NOMO-1 (cell line): ENCODE results near the gene CYP2E1.
"Not testable (repeated sequence)": the region's sequence is repeated elsewhere in the genome, so short reads cannot be mapped to it uniquely, and the experiment has no call there.

Experiments used
- DNase-seq, 2 experiments: peaks; one replicate each; lab custom pipeline; 2025; ENCODE audit not compliant: unreplicated experiment in 2 of 2; lab: John Stamatoyannopoulos, UW

Gene CYP2E1

GRCh38 chr10:133528296-133528844 lies 1.2 kb downstream of the CYP2E1 start:
- DNase-seq: no peak

GRCh38 chr10:133528845-133529575 lies 1.8 kb downstream of the CYP2E1 start:
- peak; percentile 16 to 27 for DNase-seq

- peak in 1 of 2 experiments; percentile 15 for DNase-seq
Measured at GRCh38 chr10:133529576-133529946, 2.4 kb downstream of the CYP2E1 start.

- DNase-seq: peak; percentile 45 to 55
Measured at GRCh38 chr10:133530506-133530905, 3.3 kb downstream of the CYP2E1 start.

- DNase-seq: no peak
Measured at GRCh38 chr10:133532871-133533270, 5.7 kb downstream of the CYP2E1 start.

GRCh38 chr10:133534417-133534816 lies 7.3 kb downstream of the CYP2E1 start:
- DNase-seq: no peak

GRCh38 chr10:133536198-133536597 lies 9.0 kb downstream of the CYP2E1 start:
- DNase-seq: no peak

- no peak for DNase-seq
Measured at GRCh38 chr10:133537546-133538545, 10.7 kb downstream of the CYP2E1 start.

- not testable (repeated sequence) for DNase-seq
Measured at GRCh38 chr10:133541441-133541975, 14.3 kb downstream of the CYP2E1 start.

- DNase-seq: peak in 1 of 2 experiments; percentile 9
Measured at GRCh38 chr10:133544506-133544905, 17.3 kb downstream of the CYP2E1 start.

GRCh38 chr10:133554600-133554999 lies 27.4 kb downstream of the CYP2E1 start:
- DNase-seq: no peak

- no peak for DNase-seq
Measured at GRCh38 chr10:133555521-133555920, 28.4 kb downstream of the CYP2E1 start.

GRCh38 chr10:133557381-133557780 lies 30.2 kb downstream of the CYP2E1 start:
- no peak for DNase-seq

GRCh38 chr10:133559216-133559615 lies 32.1 kb downstream of the CYP2E1 start:
- DNase-seq: no peak

- no peak for DNase-seq
Measured at GRCh38 chr10:133564816-133565215, 37.7 kb downstream of the CYP2E1 start.

GRCh38 chr10:133565441-133566294 lies 38.5 kb downstream of the CYP2E1 start, which contains the start of gene SYCE1:
Gene SYCE1, minus strand, starts transcription at chr10:133565583. Its CDS starts 54 bp downstream, at chr10:133565529.
- DNase-seq: no peak

- DNase-seq: no peak
Measured at GRCh38 chr10:133567119-133567518, 40.0 kb downstream of the CYP2E1 start.

- no peak for DNase-seq
Measured at GRCh38 chr10:133567609-133568286, 40.6 kb downstream of the CYP2E1 start.

- DNase-seq: no peak
Measured at GRCh38 chr10:133568287-133568614, 41.1 kb downstream of the CYP2E1 start.
